C4-2B (cell line): ENCODE data around the gene DRG2.

Source experiments
- ZFX ChIP-seq: fragments of 450-650 bp; IDR thresholded peaks from 2 replicates; pipeline ENCODE4 v1.6.1; 2017
- TF ChIP-seq, protein P1 (sequence below): fragments of 450-650 bp; conservative IDR thresholded peaks from 2 replicates; pipeline ENCODE4 v1.5.1; 2017; ENCODE audit warnings: mild to moderate bottlenecking

DNA sequence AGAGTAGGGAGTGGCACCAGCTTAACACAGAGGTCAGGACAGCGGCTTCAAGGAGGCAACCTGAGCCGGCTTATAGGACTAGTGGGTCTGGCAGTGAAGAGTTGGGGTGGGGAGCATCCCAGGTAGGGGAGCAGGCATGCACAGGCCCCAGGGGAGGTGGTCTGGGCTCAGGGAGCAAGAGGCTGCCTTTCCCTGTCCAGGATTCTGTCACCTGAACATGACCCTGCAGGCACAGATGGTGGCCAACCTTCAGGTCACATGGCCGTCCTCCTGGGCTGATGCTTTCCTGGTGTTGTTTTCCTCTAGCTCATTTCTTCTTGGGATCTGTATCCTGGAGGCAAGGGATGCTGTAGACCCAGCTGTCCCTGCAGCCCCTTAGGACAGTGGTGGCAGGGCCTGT lies 17.3 kb downstream of the DRG2 start:
- TF ChIP-seq, protein P1, sequence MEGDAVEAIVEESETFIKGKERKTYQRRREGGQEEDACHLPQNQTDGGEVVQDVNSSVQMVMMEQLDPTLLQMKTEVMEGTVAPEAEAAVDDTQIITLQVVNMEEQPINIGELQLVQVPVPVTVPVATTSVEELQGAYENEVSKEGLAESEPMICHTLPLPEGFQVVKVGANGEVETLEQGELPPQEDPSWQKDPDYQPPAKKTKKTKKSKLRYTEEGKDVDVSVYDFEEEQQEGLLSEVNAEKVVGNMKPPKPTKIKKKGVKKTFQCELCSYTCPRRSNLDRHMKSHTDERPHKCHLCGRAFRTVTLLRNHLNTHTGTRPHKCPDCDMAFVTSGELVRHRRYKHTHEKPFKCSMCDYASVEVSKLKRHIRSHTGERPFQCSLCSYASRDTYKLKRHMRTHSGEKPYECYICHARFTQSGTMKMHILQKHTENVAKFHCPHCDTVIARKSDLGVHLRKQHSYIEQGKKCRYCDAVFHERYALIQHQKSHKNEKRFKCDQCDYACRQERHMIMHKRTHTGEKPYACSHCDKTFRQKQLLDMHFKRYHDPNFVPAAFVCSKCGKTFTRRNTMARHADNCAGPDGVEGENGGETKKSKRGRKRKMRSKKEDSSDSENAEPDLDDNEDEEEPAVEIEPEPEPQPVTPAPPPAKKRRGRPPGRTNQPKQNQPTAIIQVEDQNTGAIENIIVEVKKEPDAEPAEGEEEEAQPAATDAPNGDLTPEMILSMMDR: no peak
- no peak for TF ChIP-seq ZFX
